Kasumi-1 (cell line): ENCODE measurements around the gene C17orf50.
A peak's percentile ranks its signal among the peaks of the same experiment; 100 is the strongest.

Source experiments
- DNase-seq, 2 experiments: peaks; one replicate each; lab custom pipeline; 2025; lab: John Stamatoyannopoulos, UW

Gene C17orf50

DNA sequence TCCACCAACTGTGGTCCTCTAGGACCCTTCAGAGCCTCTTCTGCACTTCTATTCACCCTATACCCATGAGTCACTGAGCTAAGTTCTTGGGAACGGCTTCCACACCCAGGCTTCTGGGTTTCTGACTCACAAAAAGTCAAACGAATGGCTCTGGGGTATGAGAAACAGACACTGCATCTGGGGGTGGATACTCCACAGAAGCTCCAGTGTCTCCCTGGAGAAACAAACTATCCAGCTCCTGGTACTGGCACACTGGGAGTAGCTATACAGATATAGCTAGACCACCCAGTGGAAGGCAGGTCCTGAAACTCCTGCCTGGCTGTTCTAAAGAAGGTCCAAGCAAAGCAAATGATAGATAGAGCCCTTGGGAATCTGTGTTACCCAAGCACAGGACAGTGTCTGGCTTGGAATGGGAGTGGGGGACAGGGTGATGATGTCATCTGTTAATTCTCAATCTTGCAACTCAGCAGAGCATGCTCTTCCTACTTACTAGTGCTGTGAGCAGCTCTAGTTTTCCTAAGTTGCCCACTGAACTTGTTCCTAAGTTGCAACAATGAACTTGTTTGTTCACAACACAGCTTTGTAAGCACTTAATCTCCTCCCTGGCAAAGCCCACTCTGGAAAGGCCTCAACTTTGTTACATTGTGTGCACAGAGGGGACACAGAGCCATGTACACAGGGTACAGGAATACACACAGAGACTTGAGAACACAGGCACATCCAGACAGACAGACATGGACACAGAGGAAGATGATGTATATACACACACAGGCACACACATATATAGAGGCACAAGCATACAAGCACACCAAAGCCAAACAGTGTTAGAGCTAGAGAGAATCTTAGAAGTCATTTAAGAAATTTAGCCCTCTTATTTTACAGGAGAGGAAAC lies 28.0 kb downstream of the C17orf50 start:
- DNase-seq = no peak

DNA sequence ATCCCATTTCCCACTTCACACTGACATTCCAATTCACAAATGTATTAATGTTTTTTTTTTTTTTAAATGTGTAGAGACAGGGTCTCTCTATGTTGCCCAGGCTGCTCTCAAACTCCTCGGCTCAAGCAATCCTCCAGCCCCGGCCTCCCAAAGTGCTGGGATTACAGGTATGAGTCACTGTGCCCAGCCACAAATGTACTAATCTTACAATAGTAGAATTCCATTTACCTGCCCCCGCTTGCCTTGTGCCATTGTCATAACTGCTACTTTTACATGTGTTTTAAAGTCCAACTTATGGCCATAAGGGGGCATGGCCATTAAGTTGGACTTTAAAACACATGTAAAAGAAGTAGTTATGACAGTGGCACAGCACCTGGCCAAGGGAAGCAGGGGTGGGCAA lies 30.2 kb downstream of the C17orf50 start:
- no peak for DNase-seq

DNA sequence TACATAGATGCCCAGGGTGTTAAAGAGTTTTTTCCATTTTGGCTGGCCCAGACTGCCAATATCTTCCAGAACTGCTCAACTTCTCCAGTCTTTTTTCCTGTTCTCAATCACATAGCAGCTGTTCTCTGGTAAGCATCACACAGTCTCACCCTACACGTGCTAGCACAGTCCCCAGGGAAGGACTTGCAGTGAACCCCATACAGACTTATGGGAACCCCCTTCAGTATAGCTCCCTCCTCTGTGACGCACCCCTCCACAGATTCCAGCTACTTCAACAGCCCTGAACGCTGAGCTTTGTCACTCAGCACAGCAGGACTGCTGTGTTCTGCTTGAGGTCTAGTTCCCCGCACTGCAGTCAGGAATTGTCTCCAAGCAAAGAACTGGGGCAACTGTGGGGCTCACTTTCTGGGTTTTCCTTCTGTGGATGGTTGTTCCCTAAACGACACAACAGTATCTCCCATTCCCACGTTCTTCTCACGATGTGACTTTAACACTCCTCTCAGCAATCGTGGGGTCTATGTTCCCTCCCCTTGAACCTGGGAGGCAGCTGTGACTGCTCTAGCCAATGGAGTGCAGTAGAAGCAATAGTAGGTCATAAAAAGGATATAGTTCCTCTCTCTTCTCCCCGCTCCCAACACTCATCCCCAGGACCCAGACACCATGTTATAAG lies 31.1 kb downstream of the C17orf50 start:
- DNase-seq = no peak

DNA sequence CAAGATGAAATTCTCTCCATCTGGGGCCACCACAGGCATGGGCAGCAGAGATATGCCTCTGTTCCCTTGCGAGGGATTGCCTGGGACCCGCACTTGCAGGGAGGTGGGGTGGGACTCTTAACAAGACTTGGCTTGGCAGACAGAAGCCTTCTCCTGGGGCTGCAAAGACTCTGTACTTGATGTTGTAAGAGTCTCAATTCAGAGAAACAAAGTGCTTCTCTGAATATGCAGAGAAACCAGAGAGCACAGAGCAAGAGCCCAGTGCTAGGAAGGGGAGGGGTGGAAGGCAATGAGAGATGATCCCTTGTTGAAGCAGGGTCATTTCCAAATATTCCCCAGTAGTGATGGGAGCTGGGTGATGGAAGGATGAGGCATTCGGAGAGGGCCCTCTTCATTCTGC lies 32.6 kb downstream of the C17orf50 start:
- DNase-seq = no peak

DNA sequence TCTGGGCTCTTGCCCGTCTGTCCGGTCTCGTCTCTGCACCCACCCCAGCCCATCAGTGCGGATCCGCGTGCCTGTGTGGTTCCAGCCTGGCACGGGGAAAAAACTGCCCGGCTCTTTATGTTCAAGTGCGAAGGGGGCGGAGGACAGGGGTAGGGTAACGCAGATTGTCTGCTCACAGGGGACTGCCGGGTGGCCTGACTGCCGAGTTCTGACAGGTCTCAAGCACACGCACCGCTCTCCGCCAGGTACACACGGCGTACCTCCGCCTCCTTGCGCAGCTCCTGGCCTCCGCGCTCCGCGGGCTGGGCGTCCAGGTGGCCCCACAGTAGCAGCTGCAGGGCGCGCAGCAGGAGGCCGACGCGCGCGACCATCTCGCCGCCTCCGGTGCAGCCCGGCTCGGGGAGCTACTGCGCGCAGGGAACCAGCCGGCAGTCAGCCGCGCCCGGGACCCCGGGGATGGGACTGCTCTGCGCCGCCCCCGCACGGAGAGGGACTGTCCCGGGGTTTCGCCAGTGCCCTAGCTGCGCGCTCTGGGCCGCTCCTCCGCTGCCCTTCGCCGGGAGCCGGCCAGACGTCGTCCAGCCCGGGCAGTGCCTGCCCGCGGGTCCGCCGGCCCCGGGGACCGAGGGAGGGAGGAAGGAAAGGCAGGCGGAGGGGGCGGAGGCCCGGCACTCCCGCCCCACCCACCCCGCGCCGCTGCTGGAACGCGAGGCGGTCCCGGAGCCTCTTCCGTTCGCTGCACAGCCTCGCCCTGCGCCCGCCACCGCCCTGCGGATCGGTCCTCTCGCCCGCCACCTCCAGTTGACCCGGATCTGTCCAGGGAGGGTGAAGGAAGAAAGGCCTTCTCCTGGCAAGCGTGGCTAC lies 34.6 kb downstream of the C17orf50 start, which contains the start of gene MMP28:
MMP28 (minus strand) TSS at position 635 of the 864 bp plus-strand sequence; CDS start at position 371, 264 bp downstream.
- peak in 1 of 2 experiments; percentile 18 for DNase-seq

DNA sequence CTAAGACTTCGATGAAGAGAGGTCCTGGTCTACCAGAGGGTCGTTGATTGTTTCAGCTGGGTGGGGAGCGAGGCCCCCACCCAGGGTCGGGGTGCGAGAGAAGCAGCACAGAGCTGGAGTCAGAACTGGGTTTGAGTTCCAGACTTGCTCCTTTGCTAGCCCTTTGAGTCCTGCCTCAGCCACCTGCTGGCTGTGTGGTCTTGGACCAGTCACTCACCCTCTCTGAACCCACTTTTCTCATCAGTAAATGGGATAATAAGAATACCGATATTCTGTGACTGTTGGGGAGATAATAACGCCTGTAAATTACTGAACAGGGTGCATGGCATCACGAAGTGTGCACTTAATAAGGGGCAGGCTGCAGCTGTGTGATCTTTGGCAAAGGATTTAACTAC lies 35.2 kb downstream of the C17orf50 start:
- DNase-seq = no peak

DNA sequence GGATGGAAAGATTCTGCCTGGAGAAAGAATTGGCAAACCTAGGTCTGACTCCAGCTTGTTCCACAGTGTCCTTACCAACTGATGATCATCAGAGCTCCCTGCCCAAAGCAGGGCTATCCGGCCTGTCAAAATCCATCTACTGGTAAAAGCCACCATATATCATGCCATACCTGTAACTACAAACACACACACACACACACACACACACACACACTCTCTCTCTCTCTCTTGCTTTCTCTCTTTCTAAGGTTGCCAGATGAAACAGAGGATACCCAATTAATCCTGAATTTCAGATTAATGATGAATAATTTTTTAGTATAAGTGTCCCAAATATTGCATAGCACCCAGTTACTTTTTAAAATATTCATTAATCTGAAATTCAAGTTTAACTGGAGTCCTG lies 36.3 kb downstream of the C17orf50 start:
- DNase-seq = no peak

DNA sequence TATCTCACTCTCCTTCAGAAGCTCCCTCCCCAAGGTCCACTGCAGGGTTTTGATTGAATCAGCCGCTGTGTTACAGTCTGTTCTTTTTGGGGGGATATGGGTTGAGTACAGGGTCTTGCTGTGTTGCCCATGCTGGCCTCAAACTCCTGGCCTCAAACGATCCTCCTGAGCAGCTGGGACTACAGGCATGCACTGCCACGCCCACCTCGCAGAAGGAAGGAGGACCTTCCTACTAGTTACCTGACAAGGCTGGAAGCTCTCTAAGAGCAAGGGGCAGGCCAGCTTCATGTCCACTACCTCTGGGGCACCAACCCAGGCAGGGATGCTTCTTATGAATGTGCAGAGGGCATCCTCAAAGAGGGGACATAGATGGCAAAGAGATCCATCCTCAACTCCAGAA lies 36.7 kb downstream of the C17orf50 start:
- DNase-seq = no peak

DNA sequence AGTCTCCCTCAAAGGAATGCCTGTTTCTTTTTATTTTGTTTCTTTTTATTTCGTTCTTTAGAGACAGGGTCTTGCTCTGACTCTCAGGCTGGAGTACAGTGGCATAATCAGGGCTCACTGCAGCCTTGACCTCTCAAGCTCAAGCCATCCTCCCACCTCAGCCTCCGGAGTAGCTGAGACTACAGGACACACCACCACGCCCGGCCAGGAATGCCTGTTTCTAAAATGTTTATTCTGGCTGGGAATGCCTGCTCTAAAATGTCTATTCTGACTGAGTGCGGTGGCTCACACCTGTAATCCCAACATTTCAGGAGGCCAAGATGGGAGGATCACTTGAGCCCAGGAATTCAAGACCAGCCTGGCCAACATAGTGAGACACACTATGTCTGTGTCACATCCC lies 37.2 kb downstream of the C17orf50 start:
- no peak for DNase-seq

DNA sequence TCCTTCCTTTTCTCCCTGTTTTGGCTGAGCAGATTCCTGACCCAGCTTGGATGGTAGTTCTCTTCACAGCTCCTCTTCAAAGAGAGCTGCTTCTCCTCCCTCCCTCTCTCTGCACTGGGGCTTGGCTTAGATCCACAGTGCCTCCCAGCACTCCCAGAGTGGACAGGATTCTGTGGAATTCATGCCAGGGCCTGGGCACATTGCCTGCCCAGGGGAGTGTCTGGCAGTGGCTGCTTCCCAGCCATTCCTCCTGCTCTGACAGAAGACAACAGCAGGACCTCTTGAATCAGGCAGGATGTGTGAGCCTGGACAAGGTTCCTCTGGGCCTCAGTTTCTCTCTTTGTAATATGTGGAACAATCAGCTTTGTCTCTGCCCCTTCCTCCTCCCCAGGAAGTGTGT lies 39.3 kb downstream of the C17orf50 start:
- DNase-seq = no peak

DNA sequence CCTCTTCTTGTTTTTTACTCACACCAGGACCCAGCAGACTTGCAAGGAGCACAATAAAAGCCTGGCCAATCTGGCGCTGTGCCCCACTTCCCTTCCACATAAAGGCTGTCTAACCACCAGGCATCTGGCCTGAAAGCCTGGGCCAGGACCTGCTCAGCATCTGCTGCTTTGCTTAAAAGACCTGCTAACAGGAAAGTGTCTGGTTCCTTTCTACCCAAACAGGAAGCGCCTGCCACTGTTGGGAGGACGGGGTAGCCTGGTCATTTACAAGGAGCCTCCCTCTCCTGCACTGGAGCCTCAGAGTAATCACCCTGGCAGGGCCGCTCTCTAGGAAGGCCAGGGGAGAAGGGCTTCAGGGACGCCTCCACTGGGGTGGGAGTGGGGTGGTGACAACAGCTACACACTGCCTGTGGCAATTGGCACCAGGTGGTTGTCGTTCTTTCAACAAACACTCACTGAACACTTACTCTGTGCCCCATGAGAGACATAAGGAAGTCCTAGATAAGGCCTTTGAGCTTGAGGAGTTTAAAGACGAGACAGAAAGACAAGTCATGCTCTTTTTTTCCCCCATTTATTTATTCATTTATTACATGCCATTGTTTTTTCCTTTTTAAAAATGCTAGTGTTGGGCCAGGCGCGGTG lies 41.0 kb downstream of the C17orf50 start:
- DNase-seq = peak; percentile 98 to 99

DNA sequence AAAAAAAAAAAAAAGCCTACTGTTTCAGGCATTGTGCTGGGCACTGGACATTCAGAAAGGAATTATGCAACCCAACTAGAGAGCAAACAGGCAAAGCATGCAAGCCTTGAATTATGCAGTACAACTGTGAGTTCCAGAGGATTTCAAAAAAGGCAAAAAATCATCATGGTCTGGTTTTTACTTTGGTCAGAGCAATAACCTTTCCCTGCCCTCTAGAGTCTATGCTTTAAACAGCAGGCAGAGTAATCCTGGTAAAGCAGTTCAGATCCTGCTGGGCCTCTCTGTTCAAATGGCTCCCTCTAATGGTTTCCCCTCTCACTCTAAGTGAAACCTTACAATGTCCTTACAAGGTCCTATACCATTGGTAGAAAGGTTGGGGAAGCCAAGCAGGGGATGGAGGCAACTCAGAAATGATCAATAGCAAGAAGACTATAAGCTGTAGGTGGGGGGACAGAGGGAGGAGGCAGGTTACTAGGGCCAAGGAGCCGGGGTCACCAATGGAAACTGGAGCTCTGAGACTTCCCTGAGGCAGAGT lies 44.0 kb downstream of the C17orf50 start:
- DNase-seq = peak; percentile 97 to 98

DNA sequence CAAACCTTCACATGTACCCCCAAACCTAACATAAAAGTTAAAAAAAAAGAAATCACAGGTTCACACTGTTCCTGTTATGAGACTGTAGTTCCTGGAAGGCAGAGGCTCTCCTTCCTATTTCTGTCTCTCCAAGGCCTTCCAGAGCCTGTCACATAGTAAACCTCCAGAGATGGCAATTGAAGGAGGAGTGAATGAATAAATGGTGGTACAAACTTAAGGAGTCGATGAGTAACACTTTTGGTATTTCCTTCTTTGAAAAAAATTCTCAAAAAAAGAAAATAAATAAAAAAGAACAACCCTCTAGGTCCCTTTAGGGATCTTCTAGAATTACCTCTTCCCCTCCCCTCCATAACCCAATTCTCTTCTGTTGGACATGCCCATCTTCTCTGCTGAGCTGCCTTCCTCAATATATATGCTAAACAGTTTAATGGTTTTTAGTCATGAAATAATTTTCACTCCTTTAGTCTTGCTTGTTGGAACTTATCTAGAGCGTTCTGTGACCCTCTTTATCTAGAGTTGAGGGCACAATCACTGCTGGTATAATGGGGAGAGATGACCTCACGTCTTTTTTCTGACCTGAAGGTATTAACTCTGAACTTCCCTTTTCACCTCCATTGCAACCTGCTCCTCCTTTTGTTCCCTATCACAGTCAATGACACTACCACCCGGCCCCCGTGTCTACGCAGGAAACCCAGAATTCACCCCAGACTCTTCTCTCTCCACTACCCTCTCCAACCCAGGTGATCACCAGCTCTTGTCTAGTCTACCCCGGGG lies 46.9 kb downstream of the C17orf50 start:
- DNase-seq = no peak

DNA sequence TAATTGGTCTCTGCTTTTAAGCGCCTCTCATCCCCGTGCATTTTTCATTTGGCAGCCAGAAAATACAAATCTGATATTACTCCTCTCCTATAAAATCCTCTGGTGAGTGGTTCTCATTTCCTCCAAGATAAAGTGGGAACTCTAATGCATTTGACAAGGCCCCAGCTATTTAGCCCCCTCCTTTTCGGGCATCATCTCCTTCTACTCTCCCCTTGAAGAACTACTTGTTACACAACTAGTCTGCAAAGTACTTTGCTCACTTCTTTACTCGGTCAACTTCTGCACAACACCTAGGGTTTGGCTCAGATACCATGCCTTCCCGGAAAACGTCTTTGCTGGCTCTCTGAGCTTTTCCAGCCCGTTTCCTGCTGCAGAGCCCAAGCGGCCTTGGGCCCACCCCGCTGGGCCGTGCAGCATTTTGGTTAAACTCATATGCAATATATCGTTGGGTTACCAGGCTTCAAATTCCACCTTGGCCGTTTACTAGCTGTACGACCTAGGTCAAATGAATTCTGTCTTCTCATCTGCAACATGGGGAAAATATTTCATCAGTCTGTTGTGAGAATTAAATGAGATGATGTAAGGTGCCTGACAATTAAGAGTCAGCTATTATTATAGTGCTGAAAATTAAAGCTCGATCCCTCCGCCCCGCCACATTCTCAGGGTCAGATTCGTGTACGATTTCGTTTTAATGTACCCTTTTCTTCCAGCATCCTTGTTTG lies 47.7 kb downstream of the C17orf50 start:
- no peak for DNase-seq

DNA sequence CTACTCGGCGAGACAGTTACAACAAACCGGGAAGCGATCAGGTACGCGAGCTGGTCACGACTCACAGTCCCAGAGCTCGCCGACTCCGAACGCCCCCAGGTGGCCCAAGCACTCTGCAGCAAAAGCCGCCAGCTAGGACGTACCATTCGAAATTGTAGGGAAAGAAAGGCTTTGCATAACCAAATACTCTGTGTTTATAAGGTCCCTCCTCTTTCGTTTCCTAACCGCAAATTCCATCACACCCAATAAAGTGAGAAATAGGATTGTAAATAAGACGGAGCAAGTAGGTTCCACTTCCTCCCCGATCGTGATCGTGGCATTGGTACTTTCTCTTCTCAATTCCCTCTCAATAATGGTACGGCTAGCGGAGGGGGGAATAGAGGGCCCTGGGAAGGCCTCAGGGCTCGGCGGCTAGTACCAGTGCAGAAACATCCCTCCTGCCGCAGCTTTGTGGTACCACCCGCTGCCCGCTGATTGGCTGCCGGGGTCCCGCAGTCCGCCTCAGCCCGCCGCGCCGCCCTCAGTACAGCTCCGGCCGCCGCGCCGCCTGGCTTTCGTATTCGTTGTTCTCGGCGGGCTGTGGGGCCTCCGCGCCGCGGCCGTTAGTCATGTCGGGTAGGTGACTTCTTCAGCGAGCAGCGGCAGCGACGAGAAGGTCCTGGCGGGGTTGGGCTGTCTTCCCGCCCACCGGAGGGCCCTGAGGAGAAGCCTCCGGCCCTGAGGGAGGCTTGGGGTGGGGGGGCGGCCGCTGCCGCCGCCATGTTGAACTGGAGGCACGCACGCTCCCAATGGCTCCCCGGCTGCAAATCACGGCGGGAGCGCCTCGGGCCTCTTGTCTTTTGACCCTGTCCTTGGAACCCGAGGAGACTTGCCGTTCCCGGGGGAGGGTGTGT lies 48.5 kb downstream of the C17orf50 start, which contains the start of gene TAF15:
TAF15 (plus strand) TSS at position 523 of the 893 bp plus-strand sequence; CDS start at position 609, 86 bp downstream.
- peak; percentile 98 to 99 for DNase-seq

DNA sequence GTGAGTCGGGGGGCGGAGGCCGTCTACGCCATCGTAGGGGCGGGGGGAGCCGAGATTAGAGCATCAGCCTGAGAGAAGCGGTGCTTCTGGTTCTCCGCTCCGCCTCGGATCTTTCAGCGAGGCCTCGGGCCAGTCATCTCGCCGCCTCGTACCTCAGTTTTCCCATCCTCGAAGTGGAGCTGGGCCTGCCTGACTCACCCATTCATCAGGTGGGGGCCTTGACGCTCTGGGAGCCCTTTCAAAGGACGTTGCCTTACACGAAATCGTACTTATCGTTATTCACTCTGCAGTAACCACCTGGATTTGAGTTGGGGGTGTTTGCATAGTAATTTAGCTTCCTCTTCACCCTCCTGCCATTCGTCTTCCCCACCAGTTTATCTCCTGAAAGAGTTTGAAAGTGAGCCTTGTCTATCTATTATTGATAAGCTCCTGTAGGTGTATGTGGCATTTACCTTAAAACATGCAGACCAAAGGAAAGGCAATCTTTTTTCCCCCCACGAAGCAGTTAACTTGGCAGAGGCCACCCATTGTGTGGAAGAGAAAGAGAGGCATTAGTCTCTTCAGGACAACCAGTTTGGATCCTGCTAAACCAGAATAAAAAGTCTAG lies 49.3 kb downstream of the C17orf50 start:
- no peak for DNase-seq

DNA sequence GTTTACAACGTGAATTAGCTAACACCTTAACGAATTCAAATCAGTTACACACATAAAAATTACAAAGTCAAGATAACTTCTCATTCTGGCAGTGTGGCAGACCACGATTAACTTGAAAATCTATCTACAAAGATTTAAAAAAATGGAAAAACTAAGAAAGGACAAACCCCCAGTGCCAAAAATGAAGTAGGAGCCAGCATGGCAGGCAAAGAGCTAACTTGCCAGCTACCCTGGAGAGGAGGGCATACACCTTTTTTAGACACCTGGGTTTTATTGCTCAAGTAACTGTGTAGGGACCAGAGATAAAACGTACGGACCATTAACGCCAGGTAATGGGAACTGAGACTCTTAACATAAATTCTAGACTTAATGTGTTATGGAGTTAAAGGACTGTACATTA lies 51.1 kb downstream of the C17orf50 start:
- no peak for DNase-seq

DNA sequence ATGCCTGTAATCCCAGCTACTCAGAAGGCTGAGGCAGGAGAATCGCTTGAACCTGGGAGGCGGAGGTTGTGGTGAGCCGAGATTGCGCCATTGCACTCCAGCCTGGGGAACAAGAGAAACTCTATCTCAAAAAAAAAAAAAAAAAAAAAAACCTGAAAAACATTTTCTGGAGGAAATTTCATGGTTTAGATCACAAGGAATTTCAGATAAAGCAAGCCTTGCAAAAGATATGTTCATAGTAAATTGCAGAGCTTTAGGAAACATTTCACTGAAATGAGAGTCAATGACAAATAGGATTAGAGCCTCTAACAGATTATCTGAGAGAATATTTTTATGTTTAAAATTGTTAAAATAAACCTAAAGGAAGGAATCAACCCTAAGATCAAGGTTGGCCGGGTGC lies 51.8 kb downstream of the C17orf50 start:
- no peak for DNase-seq
